Renal cortical epithelial cell (primary cell): ENCODE data around the gene PNPLA7. TPM values are rescaled to one million over a fixed set of nuclear protein-coding genes. Genes with fewer than 3 reads are reported as not detected.
"Not testable (repeated sequence)": the region's sequence is repeated elsewhere in the genome, so short reads cannot be mapped to it uniquely, and the experiment has no call there.

Source experiments
- DNase-seq: peaks from one replicate; pipeline ENCODE4 v3.0.0-alpha.2; 2011; ENCODE audit warnings: low read depth
- total RNA-seq: library from RNA; depleted of rRNA; stranded (reverse); fragments of >200 nt; gene quantifications from 2 replicates; pipeline ENCODE4 v1.2.3, GENCODE V29; 2014

PNPLA7 gene
- total RNA-seq, 1 donor from 2014 or later, result 1.2 TPM

- no peak for DNase-seq
These were observed 25.7 kb upstream of the PNPLA7 start for GRCh38 chr9:137575716-137576411.

- DNase-seq, result no peak
These were observed 25.1 kb upstream of the PNPLA7 start for GRCh38 chr9:137575364-137575715.

GRCh38 chr9:137574192-137574591 is 24.0 kb upstream of the PNPLA7 start:
- no peak for DNase-seq

GRCh38 chr9:137570566-137570965 is 20.4 kb upstream of the PNPLA7 start:
- DNase-seq, result no peak

GRCh38 chr9:137569609-137570203 is 19.5 kb upstream of the PNPLA7 start:
- DNase-seq, result no peak

GRCh38 chr9:137568445-137568844 is 18.2 kb upstream of the PNPLA7 start:
- DNase-seq, result not testable (repeated sequence)

GRCh38 chr9:137564817-137565411 is 14.7 kb upstream of the PNPLA7 start:
- no peak for DNase-seq

GRCh38 chr9:137564134-137564533 is 13.9 kb upstream of the PNPLA7 start:
- no peak for DNase-seq

GRCh38 chr9:137558127-137558526 is 7.9 kb upstream of the PNPLA7 start:
- DNase-seq, result no peak

GRCh38 chr9:137556069-137556838 is 6.1 kb upstream of the PNPLA7 start:
- DNase-seq, result peak; percentile 32

GRCh38 chr9:137555179-137555578 is 5.0 kb upstream of the PNPLA7 start:
- no peak for DNase-seq

GRCh38 chr9:137554349-137554748 is 4.1 kb upstream of the PNPLA7 start:
- no peak for DNase-seq

GRCh38 chr9:137553654-137554053 is 3.5 kb upstream of the PNPLA7 start:
- DNase-seq, result not testable (repeated sequence)

- DNase-seq, result peak; percentile 9
These were observed 2.0 kb upstream of the PNPLA7 start for GRCh38 chr9:137552022-137552768.

GRCh38 chr9:137551264-137552021 is 1.2 kb upstream of the PNPLA7 start, which contains the start of gene MRPL41:
MRPL41 (plus strand) TSS chr9:137551879; CDS start chr9:137552082, 203 bp downstream.
- DNase-seq, result peak; percentile 50

GRCh38 chr9:137550958-137551263 is 709 bp upstream of the PNPLA7 start:
- DNase-seq, result not testable (repeated sequence)

- no peak for DNase-seq
These were observed 2.3 kb downstream of the PNPLA7 start for GRCh38 chr9:137547687-137548543.

GRCh38 chr9:137545123-137545522 is 5.1 kb downstream of the PNPLA7 start:
- no peak for DNase-seq

- no peak for DNase-seq
These were observed 5.9 kb downstream of the PNPLA7 start for GRCh38 chr9:137544176-137544760.
